Pons (tissue), 1 donor: Measurements from ENCODE around the gene DENND1A.
"Not testable (repeated sequence)": the region's sequence is repeated elsewhere in the genome, so short reads cannot be mapped to it uniquely, and the experiment has no call there.

ENCODE experiments used
- DNase-seq: peaks from one replicate; pipeline ENCODE4 v3.0.0-alpha.2; 2016; ENCODE audit warnings: low spot score

The DENND1A gene, protein sequence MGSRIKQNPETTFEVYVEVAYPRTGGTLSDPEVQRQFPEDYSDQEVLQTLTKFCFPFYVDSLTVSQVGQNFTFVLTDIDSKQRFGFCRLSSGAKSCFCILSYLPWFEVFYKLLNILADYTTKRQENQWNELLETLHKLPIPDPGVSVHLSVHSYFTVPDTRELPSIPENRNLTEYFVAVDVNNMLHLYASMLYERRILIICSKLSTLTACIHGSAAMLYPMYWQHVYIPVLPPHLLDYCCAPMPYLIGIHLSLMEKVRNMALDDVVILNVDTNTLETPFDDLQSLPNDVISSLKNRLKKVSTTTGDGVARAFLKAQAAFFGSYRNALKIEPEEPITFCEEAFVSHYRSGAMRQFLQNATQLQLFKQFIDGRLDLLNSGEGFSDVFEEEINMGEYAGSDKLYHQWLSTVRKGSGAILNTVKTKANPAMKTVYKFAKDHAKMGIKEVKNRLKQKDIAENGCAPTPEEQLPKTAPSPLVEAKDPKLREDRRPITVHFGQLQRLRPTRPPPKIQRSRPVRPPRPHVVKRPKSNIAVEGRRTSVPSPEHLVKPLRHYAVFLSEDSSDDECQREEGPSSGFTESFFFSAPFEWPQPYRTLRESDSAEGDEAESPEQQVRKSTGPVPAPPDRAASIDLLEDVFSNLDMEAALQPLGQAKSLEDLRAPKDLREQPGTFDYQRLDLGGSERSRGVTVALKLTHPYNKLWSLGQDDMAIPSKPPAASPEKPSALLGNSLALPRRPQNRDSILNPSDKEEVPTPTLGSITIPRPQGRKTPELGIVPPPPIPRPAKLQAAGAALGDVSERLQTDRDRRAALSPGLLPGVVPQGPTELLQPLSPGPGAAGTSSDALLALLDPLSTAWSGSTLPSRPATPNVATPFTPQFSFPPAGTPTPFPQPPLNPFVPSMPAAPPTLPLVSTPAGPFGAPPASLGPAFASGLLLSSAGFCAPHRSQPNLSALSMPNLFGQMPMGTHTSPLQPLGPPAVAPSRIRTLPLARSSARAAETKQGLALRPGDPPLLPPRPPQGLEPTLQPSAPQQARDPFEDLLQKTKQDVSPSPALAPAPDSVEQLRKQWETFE

DNA sequence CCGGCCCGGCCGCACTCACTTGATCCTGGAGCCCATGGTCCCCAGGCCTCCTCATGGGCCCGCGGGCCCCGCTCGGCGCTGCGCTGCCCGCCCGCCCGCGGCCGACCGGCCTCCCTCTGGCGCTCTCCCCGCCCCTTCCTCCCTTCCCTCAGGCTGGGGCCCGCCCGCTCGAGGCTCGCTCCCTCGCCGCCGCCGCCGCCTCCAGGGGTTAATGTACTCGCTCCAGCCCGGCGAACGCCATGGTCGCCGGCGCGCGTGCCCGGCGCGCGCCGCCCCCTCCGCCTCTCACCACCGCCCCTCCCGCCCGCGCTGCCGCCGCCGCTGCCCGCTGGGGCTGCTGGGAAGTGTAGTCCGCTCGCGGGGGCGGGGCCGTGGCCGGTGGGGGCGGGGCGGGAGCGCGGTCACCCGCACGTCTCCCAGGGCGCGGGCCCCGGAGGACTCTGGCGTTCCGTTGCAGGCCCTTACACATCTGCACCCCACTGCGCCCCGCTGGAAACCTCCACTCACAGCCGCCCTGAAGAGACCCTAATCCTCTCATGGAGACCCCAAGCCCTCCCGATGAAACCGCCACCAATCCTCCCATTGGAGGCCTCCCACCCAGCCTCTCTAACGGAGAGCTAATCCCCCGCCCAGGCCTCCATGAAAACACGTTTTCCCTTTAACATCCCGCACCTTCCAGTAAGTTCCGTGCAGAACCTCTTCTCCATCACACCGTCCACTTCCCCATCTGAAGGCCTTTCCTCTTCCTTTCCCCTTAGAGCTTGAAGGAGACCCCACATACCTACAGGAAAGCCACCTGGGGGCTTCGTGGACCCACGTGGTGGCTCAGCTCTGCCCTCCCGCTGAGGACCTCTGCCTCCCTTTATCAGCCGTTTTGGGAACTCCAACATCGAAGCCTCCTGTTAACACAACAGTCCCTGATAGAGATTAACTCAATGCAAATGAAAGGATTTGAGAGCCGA lies at the start of gene DENND1A:
Gene DENND1A, minus strand, starts transcription at position 257 of the 962 bp plus-strand sequence. Its CDS starts 221 bp downstream, at position 36.
- DNase-seq, result peak; percentile 72

- no peak for DNase-seq
Observed at GRCh38 chr9:123978981-123979380, 49.1 kb upstream of the DENND1A start.

- DNase-seq, result not testable (repeated sequence)
Observed at GRCh38 chr9:123976579-123976978, 46.7 kb upstream of the DENND1A start.

- DNase-seq, result no peak
Observed at GRCh38 chr9:123975871-123976270, 45.9 kb upstream of the DENND1A start.

- DNase-seq, result no peak
Observed at GRCh38 chr9:123974471-123974870, 44.5 kb upstream of the DENND1A start.

DNA sequence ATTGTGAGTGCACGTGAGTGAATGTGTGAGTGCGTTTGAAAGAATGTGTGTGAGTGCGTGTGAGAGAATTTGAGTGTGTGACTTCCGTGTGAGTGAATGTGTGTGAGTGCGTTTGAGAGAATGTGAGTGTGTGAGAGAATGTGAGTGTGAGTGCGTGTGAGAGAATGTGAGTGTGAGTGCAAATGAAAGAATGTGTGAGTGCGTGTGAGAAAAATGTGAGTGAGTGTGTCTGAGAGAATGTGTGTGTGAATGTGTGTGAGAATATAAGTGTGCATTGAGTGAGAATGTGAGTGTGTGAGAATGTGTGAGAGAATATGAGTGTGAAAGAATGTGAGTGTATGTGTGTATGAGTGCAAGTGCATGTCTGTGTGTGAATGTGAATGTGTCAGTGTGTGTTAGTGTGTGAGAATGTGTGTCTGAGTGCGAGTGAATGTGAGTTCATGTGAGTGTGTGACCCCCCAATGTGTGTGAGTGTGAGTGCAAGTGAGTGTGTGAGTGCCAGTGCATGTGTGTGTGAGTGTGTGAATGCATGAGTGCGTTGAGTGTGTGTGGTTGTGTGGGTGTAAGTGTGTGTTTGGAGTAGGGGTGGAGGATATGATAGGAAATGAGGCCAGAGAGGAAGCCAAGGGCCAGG lies 43.8 kb upstream of the DENND1A start:
- no peak for DNase-seq

- DNase-seq, result no peak
Observed at GRCh38 chr9:123972618-123973017, 42.7 kb upstream of the DENND1A start.

DNA sequence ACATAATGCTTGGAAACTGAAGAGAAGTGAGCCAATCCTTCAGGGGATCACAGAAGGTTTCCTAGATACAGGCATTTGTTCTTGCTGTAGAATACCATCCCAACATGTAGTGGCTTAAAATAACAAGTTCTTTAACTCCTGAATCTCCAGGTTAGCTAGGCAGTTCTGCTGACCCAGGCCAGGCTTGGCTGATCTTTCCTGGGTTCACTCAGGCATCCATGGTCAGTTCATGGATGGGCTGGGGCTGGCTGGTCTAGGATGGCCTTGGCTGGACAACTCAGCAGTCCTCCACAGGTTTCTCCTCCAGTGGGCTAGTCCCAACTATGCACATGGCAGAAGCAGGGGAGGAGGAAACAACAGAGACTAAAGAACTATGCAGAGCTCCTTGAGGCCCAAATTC lies 37.4 kb upstream of the DENND1A start:
- no peak for DNase-seq

GRCh38 chr9:123965801-123966686 lies 36.1 kb upstream of the DENND1A start:
- no peak for DNase-seq

DNA sequence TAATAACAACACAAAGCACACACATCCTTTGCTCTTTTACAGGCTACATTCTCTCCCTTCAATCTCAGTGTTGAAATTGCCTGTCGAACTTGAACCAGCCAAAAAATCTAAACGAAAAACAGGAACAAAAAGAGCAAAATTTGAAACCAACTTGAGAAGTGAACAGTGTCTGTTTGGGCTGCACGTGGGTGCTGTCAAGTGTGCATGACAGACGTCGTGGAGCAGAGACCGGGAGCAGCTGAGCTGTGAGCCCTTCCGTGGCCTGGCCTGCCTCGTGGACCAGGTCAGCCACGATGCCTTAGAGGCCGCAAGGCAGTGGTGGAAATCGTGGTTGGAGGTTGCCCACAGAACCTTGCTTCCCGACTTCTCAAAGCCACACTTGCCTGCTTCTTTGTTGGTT lies 34.8 kb upstream of the DENND1A start:
- no peak for DNase-seq

DNA sequence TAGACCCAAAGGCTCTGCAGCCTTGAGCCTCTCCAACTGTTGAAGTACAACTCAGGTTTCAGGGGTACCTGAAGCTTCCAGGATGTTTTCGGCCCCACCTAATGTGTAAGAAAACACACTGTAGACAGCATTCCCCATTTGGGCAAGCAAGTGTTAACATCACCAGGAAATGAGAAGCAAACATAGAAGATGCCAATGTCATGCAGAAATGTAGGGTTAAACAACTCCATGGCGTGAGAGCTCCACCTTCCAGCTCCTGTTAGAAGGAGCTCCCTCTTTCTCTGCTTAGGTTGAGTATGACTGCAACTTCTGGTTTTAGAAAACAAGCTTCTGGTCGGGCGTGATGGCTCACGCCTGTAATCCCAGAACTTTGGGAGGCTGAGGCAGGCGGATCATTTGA lies 31.0 kb upstream of the DENND1A start:
- DNase-seq, result no peak

DNA sequence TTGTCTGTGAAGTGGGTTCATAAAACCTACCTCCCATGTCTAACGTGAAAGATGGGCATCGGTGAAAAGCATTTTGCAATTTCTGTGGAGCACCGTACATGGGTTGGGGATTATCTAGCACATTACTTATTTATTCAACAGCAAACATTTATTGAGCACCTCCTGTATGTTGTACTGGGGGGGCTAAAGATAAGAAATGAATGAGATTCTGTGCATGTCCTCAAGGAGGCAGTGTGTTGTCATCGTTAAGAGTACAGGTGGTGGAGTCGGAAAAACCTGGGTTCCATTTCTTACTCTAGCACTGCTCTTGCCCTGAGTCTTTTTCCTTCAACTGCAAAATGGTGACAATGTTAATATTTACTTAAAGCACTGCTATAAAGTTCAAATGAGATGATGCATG lies 30.4 kb upstream of the DENND1A start:
- DNase-seq, result no peak

DNA sequence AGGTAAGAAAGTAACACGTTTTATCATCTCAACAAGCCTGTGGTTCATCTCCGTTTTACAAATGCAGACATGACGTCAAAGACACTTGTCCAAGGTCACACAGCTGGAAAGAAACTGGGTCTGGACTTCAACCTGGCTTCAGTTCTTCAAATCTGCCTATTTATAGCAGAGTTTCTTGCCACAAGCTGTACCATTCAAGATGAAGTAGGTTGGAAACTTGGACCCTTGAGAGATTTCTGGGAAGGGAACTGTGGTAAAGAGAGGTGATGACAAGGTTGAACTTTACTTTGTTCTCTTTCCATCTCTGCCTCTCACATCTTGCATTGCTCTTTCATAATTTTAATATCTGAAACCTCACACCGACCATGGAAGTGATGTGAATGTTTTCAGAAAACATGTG lies 29.9 kb upstream of the DENND1A start:
- no peak for DNase-seq

DNA sequence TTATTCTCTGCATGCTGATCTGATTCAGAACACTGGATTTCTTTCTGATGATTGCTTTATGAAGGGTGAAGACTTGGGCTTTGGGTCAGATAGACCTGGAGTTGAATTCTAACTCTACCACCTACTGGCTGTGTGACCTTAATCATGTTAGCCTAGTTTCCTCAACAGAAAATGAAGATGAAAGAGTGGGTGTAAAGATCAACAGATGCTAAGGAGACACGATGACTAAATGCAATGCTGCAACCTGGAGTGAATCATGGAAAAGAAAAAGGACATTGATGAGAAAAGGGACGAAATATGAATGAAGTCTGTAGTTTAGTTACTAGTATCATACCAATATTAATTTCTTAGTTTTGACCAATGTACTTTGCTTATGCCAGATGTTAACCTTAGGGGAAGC lies 27.8 kb upstream of the DENND1A start:
- DNase-seq, result no peak

DNA sequence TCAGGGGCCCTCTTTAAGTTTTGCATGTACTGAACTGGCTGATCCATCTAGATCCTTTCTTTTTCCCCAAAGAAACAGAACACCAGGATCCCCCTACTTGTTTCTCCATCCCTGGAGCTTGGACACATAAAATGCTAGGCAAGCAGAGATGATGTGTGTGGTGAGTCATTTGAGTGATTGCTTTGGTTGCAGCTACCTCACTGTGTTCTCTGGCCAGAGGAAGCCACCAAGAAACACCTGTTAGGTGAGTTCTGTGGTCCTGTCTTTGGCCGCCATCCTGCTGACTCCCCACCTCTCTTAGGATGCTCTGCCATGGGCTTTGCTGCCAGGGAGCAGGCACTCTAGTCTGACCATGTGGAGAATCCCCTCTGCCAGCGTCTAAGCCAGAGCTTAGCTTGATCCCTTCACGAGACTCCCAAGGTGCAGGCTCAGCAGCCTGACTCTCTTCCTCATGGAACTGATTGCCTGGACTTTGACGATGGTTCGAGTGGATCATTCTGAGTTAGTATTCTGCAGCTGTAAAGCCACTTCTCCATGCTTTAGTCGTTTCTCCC lies 27.3 kb upstream of the DENND1A start:
- no peak for DNase-seq

DNA sequence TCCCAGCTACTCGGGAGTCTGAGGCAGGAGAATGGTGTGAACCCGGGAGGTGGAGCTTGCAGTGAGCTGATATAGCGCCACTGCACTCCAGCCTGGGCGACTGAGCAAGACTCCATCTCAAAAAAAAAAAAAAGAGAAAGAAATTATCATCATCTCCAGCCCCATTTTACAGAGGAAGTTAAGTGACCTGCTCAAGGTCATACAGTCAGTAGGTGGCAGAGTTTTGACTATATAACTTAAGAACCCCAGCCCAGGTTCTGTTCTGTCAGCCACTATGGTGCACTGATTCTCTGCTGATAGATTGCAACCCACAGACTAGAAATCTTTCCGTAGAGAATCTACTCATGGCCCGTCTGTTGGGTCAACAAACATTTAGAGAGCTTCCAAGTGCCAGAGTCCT lies 25.7 kb upstream of the DENND1A start:
- no peak for DNase-seq

- no peak for DNase-seq
Observed at GRCh38 chr9:123954518-123955280, 24.8 kb upstream of the DENND1A start.

DNA sequence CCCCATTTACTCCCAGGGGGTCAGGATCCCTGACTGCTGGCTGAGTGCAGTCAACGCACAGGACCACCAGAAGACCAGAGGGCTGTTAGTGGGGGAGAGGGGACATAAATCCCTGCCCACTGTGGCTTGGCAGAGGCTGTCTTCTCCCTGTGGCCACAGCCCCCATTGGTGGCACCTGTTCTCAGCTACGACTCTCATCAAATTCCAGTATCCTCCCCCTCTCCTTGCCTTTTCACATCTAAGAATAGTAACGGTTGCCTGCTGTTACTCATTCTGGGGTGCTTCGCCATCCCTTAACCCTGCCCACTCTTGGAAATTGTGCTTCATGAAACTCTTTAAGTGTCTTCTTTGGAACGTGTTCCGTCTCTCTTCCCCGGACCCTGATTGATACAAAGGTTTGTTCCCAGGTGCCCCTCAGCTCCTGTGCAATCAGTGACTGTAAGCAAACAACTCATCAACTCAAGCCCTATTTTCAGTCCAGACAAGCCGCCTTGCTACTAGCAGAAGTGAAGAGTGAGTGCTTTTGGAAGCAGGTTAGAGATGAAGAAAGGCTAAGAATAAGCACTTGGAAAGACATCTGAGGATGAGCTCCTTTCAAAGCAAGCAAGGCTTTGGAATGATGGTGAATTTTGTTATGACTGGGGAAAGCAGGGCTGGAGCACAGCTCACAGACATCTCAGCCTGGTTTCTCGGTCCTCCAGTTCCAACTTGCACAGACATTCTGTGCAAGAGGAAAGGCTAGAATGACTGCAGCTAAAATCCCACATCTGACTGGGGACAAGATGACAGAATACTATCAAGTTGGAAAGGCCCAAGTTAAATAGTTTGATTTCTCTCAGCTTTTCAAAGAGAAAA lies 22.9 kb upstream of the DENND1A start:
- no peak for DNase-seq
